HL-60 (cell line): Measurements from ENCODE around the gene EPB41L2.

Experiments used
- CTCF ChIP-seq: IDR thresholded peaks from one replicate; pipeline ENCODE4 v1.5.1; 2011; ENCODE audit warnings: low read length, control low read depth, inconsistent platforms; ENCODE audit not compliant: insufficient read depth
- POLR2AphosphoS5 ChIP-seq: IDR thresholded peaks from 2 replicates; pipeline ENCODE4 v1.6.1; 2012; ENCODE audit warnings: low read depth
- REST ChIP-seq: IDR thresholded peaks from 2 replicates; pipeline ENCODE4 v1.6.1; 2012; ENCODE audit warnings: low read depth; ENCODE audit not compliant: insufficient replicate concordance

DNA sequence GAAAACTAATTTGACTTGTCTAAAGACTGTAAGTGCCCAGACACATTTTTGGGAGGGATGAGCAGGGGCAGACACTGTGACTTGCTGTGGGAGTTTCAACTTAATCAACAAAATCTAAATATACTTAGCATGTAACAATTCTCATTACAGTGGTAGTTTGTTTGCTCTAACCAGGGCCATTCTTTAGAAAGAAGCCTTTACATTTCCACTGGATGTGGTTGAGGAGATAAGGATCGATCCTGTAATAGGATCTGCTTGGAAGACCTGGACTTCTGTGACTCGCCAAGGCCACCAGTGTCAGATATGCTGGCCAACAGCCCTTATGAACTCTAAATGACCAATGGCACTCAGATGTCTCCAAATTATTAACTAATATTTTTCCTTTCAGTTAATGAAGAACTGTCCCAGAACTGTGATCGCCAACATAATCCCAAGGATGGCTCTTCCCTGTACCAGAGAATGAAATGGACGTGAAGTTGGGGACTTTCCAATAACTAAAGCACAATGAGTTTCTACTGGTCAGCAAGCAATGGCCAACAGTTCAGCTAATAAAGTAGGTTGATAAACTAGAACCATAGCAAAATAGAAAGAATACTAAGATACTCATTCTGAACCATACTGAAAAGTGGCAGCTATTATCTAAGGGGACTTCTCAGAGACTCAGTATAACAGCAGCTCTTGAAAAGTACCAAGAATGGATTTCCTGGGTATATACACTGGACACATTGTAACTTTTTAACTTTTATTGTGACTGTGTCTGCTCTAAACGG, 228.4 kb downstream of the EPB41L2 start:
- TF ChIP-seq CTCF: no peak
- TF ChIP-seq REST: no peak
- TF ChIP-seq POLR2AphosphoS5: no peak
